Gastrocnemius medialis (tissue), 4 donors: ENCODE results near the gene FOXK1. TPM values are rescaled to one million over a fixed set of nuclear protein-coding genes. Genes with fewer than 3 reads are reported as not detected.

Source experiments
- ATAC-seq, 2 donors: fragments of 150-250 bp; one replicate each; pipeline ENCODE4 v1.9.1; 2016
- DNase-seq, 2 donors: peaks; one replicate each; pipeline ENCODE4 v3.0.0-alpha.2; 2019
- H3K27ac ChIP-seq, 4 donors: fragments of 200-600 bp; sonication (generic); 1 replicate in 1 of 4; 2 replicates in 3 of 4; pipeline ENCODE4 v1.5.1; 2016 to 2018; ENCODE audit warnings: mild to moderate bottlenecking in 2 of 4, moderate library complexity in 1 of 4
- H3K27me3 ChIP-seq, 3 donors: fragments of 200-600 bp; sonication (generic) in 2 of 3; 1 replicate in 1 of 3; 2 replicates in 2 of 3; pipeline versions ENCODE4 v1.5.1 to v1.6.0; 2016 to 2019; ENCODE audit warnings: mild to moderate bottlenecking in 1 of 3, moderate library complexity in 1 of 3
- H3K36me3 ChIP-seq, 2 donors: fragments of 200-600 bp; sonication (generic) in 1 of 2; one replicate each; pipeline ENCODE4 v1.5.1; 2017 to 2018
- H3K4me1 ChIP-seq, 2 donors: fragments of 200-600 bp; sonication (generic) in 1 of 2; one replicate each; pipeline ENCODE4 v1.5.1; 2016 to 2017; ENCODE audit warnings: mild to moderate bottlenecking in 2 of 2
- H3K4me3 ChIP-seq, 4 donors: fragments of 200-600 bp; sonication (generic) in 3 of 4; 1 replicate in 1 of 4; 2 replicates in 3 of 4; pipeline ENCODE4 v1.5.1; 2016 to 2019; ENCODE audit warnings: mild to moderate bottlenecking in 2 of 4
- H3K9me3 ChIP-seq, 3 donors: fragments of 200-600 bp; sonication (generic) in 2 of 3; 1 replicate in 1 of 3; 2 replicates in 2 of 3; pipeline ENCODE4 v1.5.1; 2016 to 2019
- CTCF ChIP-seq, 5 experiments: fragments of 450-650 bp in 3 of 5; fragments of 200-600 bp in 2 of 5; sonication (generic) in 2 of 5; IDR thresholded peaks in 4 of 5; conservative IDR thresholded peaks in 1 of 5; 1 replicate in 4 of 5; 2 replicates in 1 of 5; pipeline ENCODE4 v1.5.1; 2016 to 2019; ENCODE audit warnings: antibody characterized with exemption in 5 of 5, mild to moderate bottlenecking in 3 of 5, moderate library complexity in 3 of 5
- POLR2A ChIP-seq, 2 donors: fragments of 450-650 bp; IDR thresholded peaks; one replicate each; pipeline ENCODE4 v1.6.1; 2017; ENCODE audit warnings: antibody characterized with exemption in 2 of 2, mild to moderate bottlenecking in 2 of 2, moderate library complexity in 2 of 2
- in situ Hi-C, 4 donors: fragments of 200-750 bp; cut with MboI; loops; one replicate each; pipeline versions ENCODE4 v1.15.0 to v1.8.0; 2017; ENCODE audit warnings: low sequenced_read_pairs in 4 of 4
- intact Hi-C: fragments of 100-400 bp; cut with DNase I; formaldehyde crosslinking; loops from one replicate; pipeline ENCODE4 v1.15.1; 2023; ENCODE audit warnings: low total_unique reads
- total RNA-seq, 4 donors: library from RNA; depleted of rRNA; stranded (reverse); fragments of >200 nt; gene quantifications; one replicate each; pipeline versions ENCODE4 v1.1.0 to v1.2.3, GENCODE V29; 2016

Gene FOXK1
- total RNA-seq, 4 donors from 2014 or later: 9.8 to 43.6 (median 18.8) TPM

DNA sequence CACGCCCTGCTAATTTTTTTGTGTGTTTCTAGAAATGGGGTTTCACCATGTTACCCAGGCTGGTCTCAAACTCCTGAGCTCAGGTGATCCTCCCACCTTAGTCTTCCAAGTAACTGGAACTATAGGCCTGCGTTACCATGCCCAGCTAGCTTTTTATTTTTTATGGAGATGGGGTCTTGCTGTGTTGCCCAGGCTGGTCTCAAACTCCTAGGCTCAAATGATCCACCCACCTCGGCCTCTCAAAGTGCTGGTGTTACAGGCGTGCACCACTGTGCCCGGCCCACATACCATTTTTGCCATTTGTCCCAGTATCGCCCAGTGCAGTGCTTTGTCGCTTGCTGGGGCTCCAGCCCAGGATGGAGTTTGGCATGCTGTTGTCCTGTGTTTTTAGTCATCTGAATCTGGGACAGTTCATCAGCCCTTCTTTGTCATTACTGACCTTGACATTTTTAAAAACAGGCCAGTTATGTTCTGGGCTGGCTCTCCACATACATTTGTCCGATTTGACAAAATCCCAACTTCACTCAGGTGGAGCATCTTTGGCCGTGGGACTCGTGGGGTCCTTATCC, 16.7 kb downstream of the FOXK1 start:
- no peak for ATAC-seq
- no peak for TF ChIP-seq CTCF (IDR thresholded peaks at IDR 0.05 in 4 of 5, conservative IDR thresholded peaks at IDR 0.05 in 1 of 5)
- TF ChIP-seq POLR2A (IDR thresholded peaks at IDR 0.05): no peak
- Histone ChIP-seq H3K4me3 (no peak overlapping the region), H3K36me3 (no peaks in the 10 kb centered on the region), H3K9me3 (no peaks in the 10 kb centered on the region), H3K27me3 (no peaks in the 10 kb centered on the region), H3K27ac (peak overlapping the region; percentile 26 to 30 (median 29)), H3K4me1 (peaks cover 44 to 48% of the 10 kb centered on the region in 2 donors)
- intact Hi-C loops: no loop called here
- in situ Hi-C loops: no loop called here
- DNase-seq: no peak

DNA sequence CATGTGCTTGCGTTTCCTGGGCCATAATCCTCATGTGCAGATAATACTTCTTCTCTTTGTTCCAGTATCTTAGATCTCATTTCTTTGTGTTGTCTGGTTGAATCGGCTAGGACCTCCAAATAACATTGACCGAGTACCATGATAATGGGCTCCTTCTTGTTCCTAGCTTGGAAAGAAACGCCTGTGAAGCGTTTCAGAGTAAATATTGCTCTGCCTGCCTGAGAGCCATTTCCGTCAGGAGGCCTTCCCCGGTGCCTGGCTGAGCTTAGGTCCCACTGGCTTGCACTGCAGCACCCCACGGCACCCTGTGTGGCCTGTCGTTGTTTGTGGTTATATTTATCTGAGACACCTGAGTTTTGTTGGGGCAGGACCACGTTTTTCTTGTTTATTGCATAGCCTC, 17.7 kb downstream of the FOXK1 start:
- intact Hi-C loops (no loop called here), in situ Hi-C loops (no loop called here)
- no peak overlapping the region for H3K4me3 ChIP-seq
- peak overlapping the region in 3 of 4 donors; percentile 1 to 41 (median 37) for H3K27ac ChIP-seq
- H3K36me3 ChIP-seq: no peaks in the 10 kb centered on the region
- H3K4me1 ChIP-seq: peaks cover 33 to 39% of the 10 kb centered on the region in 2 donors
- H3K27me3 ChIP-seq: no peaks in the 10 kb centered on the region
- DNase-seq (no peak), ATAC-seq (no peak)
- TF ChIP-seq CTCF (IDR thresholded peaks at IDR 0.05 in 4 of 5, conservative IDR thresholded peaks at IDR 0.05 in 1 of 5) (no peak), POLR2A (IDR thresholded peaks at IDR 0.05) (no peak)
- H3K9me3 ChIP-seq: no peaks in the 10 kb centered on the region

GRCh38 chr7:4700577-4701235, 18.6 kb downstream of the FOXK1 start:
- DNase-seq (no peak), ATAC-seq (no peak)
- no peak for TF ChIP-seq CTCF (IDR thresholded peaks at IDR 0.05 in 4 of 5, conservative IDR thresholded peaks at IDR 0.05 in 1 of 5)
- no peak overlapping the region for H3K4me3 ChIP-seq
- H3K27me3 ChIP-seq: no peaks in the 10 kb centered on the region
- H3K4me1 ChIP-seq: peaks cover 28 to 37% of the 10 kb centered on the region in 2 donors
- H3K9me3 ChIP-seq: no peaks in the 10 kb centered on the region
- no peaks in the 10 kb centered on the region for H3K36me3 ChIP-seq
- in situ Hi-C loops: no loop called here
- H3K27ac ChIP-seq: no peak overlapping the region
- intact Hi-C loops: no loop called here

DNA sequence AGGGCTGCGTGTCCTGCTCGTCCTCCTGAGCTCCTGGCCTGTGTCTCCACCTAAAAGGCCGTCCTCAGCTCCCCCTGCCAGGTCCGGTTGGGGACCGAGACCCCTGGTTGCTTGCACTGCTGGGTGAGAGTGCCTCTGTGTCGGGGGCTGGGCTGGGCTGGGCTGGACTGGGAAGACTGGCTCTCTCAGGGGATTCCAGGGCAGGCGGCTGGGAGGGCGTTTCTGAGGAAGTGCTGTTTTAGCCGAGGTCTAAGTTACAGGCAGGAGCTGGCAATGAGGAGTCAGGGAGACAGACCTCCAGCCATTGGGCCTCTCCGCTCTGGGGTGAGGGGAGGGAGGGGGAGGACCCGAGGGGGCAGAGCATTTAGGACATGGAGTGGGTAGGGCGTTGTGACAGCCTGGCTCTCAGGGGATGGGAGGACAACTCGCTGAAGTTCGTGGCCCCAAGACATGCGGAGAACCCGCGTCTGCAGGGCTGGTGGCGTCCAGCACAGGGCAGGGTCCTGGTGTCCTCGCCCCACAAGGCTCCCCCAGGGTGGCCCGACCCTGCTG, 20.9 kb downstream of the FOXK1 start:
- no peaks in the 10 kb centered on the region for H3K9me3 ChIP-seq
- ATAC-seq (no peak), DNase-seq (no peak)
- H3K4me1 ChIP-seq: peaks cover 43 to 49% of the 10 kb centered on the region in 2 donors
- intact Hi-C loops: no loop called here
- H3K27me3 ChIP-seq: no peaks in the 10 kb centered on the region
- no peak overlapping the region for H3K27ac ChIP-seq
- no peak for TF ChIP-seq CTCF (IDR thresholded peaks at IDR 0.05 in 4 of 5, conservative IDR thresholded peaks at IDR 0.05 in 1 of 5)
- no peak for TF ChIP-seq POLR2A (IDR thresholded peaks at IDR 0.05)
- in situ Hi-C loops: no loop called here
- H3K4me3 ChIP-seq: no peak overlapping the region
- no peaks in the 10 kb centered on the region for H3K36me3 ChIP-seq
